Panc1 (cell line): ENCODE data around the gene GNAQ. TPM values are rescaled to one million over a fixed set of nuclear protein-coding genes. Genes with fewer than 3 reads are reported as not detected.
A peak's percentile ranks its signal among the peaks of the same experiment; 100 is the strongest.

Experiments
- ATAC-seq: fragments of 200-7000 bp; cut with Tn5 transposase; 2 replicates; pipeline ENCODE4 v1.9.1; 2020; ENCODE audit warnings: mild to moderate bottlenecking, moderate library complexity
- BruUV-seq: library from RNA; stranded (reverse); fragments of 400-500 nt; replicated peaks from 2 replicates; lab custom pipeline; 2021; lab: Mats Ljungman, UMichigan
- CTCF ChIA-PET: fragments of 300-600 bp; sonication (Branson Sonifier 250); formaldehyde crosslinking; loops from one replicate; lab custom pipeline; 2022; ENCODE audit warnings: antibody characterized with exemption; lab: Charles Lee
- POLR2A ChIA-PET: fragments of 300-600 bp; sonication (Branson Sonifier 250); formaldehyde crosslinking; loops from one replicate; lab custom pipeline; 2022; ENCODE audit warnings: antibody characterized with exemption; lab: Charles Lee
- DNase-seq: peaks from one replicate; pipeline ENCODE4 v3.0.0-alpha.2; 2010; ENCODE audit warnings: low read depth, low spot score
- H3K27ac ChIP-seq: 2 replicates; pipeline ENCODE4 v1.5.1; 2011; ENCODE audit warnings: mild to moderate bottlenecking, low read length, inconsistent platforms
- H3K27me3 ChIP-seq: fragments of 200-500 bp; sonication (Bioruptor generic); 2 replicates; pipeline ENCODE4 v1.6.0; 2014; ENCODE audit warnings: low read length, inconsistent platforms; ENCODE audit not compliant: control insufficient read depth, insufficient read depth
- H3K36me3 ChIP-seq: fragments of 200-500 bp; sonication (Bioruptor generic); 2 replicates; pipeline ENCODE4 v1.5.1; 2014; ENCODE audit warnings: inconsistent platforms, mild to moderate bottlenecking, low read length, moderate library complexity; ENCODE audit not compliant: control insufficient read depth, insufficient read depth
- H3K4me1 ChIP-seq: 2 replicates; pipeline ENCODE4 v1.5.1; 2011; ENCODE audit warnings: inconsistent platforms, mild to moderate bottlenecking, low read length, moderate library complexity; ENCODE audit not compliant: control insufficient read depth, insufficient read depth
- H3K4me3 ChIP-seq, 2 experiments: 2 replicates each; pipeline ENCODE4 v1.5.1; 2011 to 2012; ENCODE audit warnings: low read depth in 2 of 2, low read length in 2 of 2, mild to moderate bottlenecking in 2 of 2, inconsistent platforms in 1 of 2, moderate library complexity in 1 of 2
- H3K9me3 ChIP-seq: fragments of 200-500 bp; sonication (Bioruptor generic); 2 replicates; pipeline ENCODE4 v1.5.1; 2014; ENCODE audit warnings: low read depth, mild to moderate bottlenecking, inconsistent platforms, low read length, moderate library complexity; ENCODE audit not compliant: control insufficient read depth, insufficient read depth
- POLR2AphosphoS5 ChIP-seq: IDR thresholded peaks from 2 replicates; pipeline ENCODE4 v1.6.1; 2012; ENCODE audit warnings: mild to moderate bottlenecking, low read depth, low read length, moderate library complexity
- SIN3A ChIP-seq: IDR thresholded peaks from 2 replicates; pipeline ENCODE4 v1.6.1; 2012; ENCODE audit warnings: low read depth, mild to moderate bottlenecking, low read length, moderate library complexity, borderline replicate concordance; ENCODE audit not compliant: insufficient read depth
- TCF7L2 ChIP-seq: IDR thresholded peaks from 2 replicates; pipeline ENCODE4 v1.6.1; 2011; ENCODE audit warnings: mild to moderate bottlenecking, low read depth, low read length, inconsistent platforms
- in situ Hi-C: cut with HindIII; loops from 2 replicates; pipeline ENCODE4 v1.10.0; 2016; ENCODE audit warnings: low sequenced_read_pairs, low pct_unique_long_range_greater_than_20kb
- intact Hi-C: fragments of 100-400 bp; cut with micrococcal nuclease; formaldehyde crosslinking; loops from one replicate; pipeline ENCODE4 v1.10.0; 2022; ENCODE audit not compliant: unreplicated experiment
- total RNA-seq: library from RNA; stranded (reverse); gene quantifications from one replicate; pipeline ENCODE4 v1.2.1, GENCODE V29; 2021; ENCODE audit not compliant: unreplicated experiment
- TF ChIP-seq, protein P1 (sequence below): fragments of 450-650 bp; IDR thresholded peaks from 2 replicates; pipeline ENCODE4 v1.5.1; 2017; ENCODE audit warnings: mild to moderate bottlenecking
- TF ChIP-seq, protein P2 (sequence below), 2 experiments: IDR thresholded peaks; 2 replicates each; pipeline ENCODE4 v1.6.1; 2011 to 2012; ENCODE audit warnings: low read depth in 2 of 2, control low read depth in 1 of 2, low read length in 1 of 2, mild to moderate bottlenecking in 1 of 2, moderate library complexity in 1 of 2; ENCODE audit not compliant: insufficient read depth in 1 of 2

Gene GNAQ
- total RNA-seq, 1 experiment from 2014 or later = 34.5 TPM

DNA sequence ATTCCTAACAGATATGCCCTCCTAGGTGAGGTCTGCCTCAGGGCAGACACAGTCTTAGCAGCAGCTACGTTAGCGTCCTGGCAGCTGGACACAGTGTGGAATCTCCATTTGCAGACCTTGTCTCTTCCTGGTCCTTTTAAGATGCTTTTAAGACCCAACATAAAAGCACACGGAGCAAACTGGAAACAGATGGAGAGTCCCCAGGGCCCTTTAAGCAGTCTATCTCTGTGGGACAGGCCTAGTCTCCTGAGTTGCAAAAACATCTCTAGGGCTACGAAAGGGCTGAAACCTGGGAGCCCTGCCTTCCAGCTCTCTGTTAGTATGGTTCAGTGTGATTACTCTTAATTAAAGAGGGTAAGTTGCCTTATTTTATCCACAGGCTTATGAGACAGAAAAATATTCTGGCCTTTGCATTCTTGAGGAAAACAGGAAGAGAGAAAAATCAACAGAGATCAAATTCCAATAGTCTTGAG is 317.5 kb downstream of the GNAQ start:
- intact Hi-C loops (no loop called here), in situ Hi-C loops (no loop called here)
- ATAC-seq (no peak), DNase-seq (no peak)
- no peaks in the 10 kb centered on the region for H3K36me3 ChIP-seq
- no peaks in the 10 kb centered on the region for H3K9me3 ChIP-seq
- H3K27me3 ChIP-seq = no peaks in the 10 kb centered on the region
- H3K4me3 ChIP-seq = no peak overlapping the region
- no peaks in the 10 kb centered on the region for H3K4me1 ChIP-seq
- H3K27ac ChIP-seq = no peak overlapping the region
- no peak for TF ChIP-seq POLR2AphosphoS5
- TF ChIP-seq TCF7L2 = no peak
- TF ChIP-seq, protein P1, sequence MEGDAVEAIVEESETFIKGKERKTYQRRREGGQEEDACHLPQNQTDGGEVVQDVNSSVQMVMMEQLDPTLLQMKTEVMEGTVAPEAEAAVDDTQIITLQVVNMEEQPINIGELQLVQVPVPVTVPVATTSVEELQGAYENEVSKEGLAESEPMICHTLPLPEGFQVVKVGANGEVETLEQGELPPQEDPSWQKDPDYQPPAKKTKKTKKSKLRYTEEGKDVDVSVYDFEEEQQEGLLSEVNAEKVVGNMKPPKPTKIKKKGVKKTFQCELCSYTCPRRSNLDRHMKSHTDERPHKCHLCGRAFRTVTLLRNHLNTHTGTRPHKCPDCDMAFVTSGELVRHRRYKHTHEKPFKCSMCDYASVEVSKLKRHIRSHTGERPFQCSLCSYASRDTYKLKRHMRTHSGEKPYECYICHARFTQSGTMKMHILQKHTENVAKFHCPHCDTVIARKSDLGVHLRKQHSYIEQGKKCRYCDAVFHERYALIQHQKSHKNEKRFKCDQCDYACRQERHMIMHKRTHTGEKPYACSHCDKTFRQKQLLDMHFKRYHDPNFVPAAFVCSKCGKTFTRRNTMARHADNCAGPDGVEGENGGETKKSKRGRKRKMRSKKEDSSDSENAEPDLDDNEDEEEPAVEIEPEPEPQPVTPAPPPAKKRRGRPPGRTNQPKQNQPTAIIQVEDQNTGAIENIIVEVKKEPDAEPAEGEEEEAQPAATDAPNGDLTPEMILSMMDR = no peak
- TF ChIP-seq, protein P2, sequence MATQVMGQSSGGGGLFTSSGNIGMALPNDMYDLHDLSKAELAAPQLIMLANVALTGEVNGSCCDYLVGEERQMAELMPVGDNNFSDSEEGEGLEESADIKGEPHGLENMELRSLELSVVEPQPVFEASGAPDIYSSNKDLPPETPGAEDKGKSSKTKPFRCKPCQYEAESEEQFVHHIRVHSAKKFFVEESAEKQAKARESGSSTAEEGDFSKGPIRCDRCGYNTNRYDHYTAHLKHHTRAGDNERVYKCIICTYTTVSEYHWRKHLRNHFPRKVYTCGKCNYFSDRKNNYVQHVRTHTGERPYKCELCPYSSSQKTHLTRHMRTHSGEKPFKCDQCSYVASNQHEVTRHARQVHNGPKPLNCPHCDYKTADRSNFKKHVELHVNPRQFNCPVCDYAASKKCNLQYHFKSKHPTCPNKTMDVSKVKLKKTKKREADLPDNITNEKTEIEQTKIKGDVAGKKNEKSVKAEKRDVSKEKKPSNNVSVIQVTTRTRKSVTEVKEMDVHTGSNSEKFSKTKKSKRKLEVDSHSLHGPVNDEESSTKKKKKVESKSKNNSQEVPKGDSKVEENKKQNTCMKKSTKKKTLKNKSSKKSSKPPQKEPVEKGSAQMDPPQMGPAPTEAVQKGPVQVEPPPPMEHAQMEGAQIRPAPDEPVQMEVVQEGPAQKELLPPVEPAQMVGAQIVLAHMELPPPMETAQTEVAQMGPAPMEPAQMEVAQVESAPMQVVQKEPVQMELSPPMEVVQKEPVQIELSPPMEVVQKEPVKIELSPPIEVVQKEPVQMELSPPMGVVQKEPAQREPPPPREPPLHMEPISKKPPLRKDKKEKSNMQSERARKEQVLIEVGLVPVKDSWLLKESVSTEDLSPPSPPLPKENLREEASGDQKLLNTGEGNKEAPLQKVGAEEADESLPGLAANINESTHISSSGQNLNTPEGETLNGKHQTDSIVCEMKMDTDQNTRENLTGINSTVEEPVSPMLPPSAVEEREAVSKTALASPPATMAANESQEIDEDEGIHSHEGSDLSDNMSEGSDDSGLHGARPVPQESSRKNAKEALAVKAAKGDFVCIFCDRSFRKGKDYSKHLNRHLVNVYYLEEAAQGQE (IDR thresholded peaks at IDR 0.05; ENCODE audit: insufficient read depth in 1 of 2, low read depth in 2 of 2, low read length in 1 of 2) = no peak
- no peak for TF ChIP-seq SIN3A
- ChIA-PET POLR2A (no interaction called here), CTCF (no interaction called here)
- BruUV-seq = no TSS peak

DNA sequence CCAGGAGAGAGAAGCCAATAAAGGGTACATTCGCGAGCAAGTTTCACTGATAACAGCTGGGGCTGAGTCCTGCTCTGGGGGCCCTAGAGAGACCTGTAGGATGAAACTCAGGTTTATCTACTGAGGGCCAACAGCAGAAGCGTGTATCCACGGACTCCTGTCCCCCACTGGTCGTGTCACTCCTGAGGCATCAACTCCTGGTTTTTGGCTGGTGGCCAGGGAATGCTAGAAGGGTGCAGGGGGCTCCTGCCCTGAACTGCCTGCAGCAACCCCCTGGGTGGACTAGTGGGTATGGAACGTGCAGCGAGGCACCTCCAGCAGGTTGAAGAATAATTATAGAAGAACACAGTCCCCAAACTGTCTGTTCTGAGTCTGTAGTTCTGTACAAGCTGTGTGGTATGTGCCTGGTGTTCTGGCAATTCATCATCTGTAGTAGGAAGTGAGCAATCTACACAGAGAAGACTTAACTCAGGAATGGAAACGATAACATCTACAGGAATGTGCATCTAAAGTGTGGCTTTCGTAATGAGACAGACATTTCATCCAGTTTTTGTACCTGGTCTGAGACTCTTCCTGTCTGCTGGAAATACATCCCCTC is 319.0 kb downstream of the GNAQ start:
- intact Hi-C loops (no loop called here), in situ Hi-C loops (no loop called here)
- Histone ChIP-seq H3K4me3 (no peak overlapping the region), H3K36me3 (no peaks in the 10 kb centered on the region), H3K27me3 (no peaks in the 10 kb centered on the region), H3K27ac (no peak overlapping the region), H3K4me1 (no peaks in the 10 kb centered on the region), H3K9me3 (no peaks in the 10 kb centered on the region)
- TF ChIP-seq POLR2AphosphoS5 (no peak), SIN3A (no peak), TCF7L2 (no peak)
- TF ChIP-seq, protein P2 (IDR thresholded peaks at IDR 0.05; ENCODE audit: insufficient read depth in 1 of 2, low read depth in 2 of 2, low read length in 1 of 2) = no peak
- TF ChIP-seq, protein P1 = no peak
- ATAC-seq = 0 out of 2 replicates have a peak, but pooled peaks have one; percentile 45
- no TSS peak for BruUV-seq
- DNase-seq = no peak
- CTCF ChIA-PET = no interaction called here
- POLR2A ChIA-PET = interaction anchor here (0.6 kb wide), 1 partner anchor 25 kb away, joined by 3 read pairs; no protein-coding TSS in a partner anchor
